Smooth muscle cell of the brain vasculature (primary cell): ENCODE results near the gene C12orf50.
"Not testable (repeated sequence)": the region's sequence is repeated elsewhere in the genome, so short reads cannot be mapped to it uniquely, and the experiment has no call there.

Experiments
- DNase-seq: peaks from one replicate; pipeline ENCODE4 v3.0.0-alpha.2; 2012; ENCODE audit warnings: low read depth, low spot score

Gene C12orf50, protein sequence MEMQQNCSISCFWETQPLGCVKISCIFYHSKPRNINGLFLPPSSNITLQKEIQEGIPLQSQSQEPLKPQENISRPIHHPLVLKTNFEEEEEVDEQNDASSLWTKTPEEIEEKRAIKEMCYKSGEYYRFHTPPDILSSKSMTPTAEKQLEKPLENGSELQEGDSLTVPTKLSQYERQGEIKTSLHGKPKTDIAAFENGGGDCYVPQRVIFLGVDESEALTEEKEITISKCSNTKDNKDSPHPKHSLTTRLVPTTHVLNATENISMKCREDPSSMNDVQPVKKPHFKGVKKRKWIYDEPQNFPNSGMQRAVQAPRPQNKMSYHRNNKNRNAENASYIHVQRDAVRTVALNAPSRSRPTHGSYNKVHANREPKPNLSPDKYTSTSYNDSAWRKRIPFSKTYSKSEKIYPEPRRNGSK

GRCh38 chr12:88029093-88029665 lies at the start of gene C12orf50:
TSS of gene C12orf50 (minus strand) at chr12:88029401. CDS start at chr12:88026962, 2,439 bp downstream.
- no peak for DNase-seq

DNA sequence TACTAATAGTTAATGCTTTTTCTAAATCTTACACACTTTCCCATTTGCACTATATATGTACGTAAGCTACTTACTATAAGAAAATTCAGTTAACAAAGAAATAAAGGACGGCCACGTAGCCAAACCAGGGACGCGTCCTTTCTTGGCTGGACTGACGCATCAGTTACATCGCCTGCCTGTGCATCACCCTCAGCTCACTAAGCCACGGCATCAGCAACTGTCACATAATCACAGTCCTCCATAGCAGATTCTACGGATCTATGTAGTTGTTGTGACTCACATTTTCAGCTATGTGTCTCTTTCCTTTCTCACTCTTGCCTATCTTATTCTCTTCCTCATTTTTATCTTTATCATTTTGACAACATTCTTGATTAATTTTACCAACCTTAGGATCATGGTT lies 38.1 kb upstream of the C12orf50 start:
- no peak for DNase-seq

GRCh38 chr12:88063375-88063774 lies 34.2 kb upstream of the C12orf50 start:
- no peak for DNase-seq

DNA sequence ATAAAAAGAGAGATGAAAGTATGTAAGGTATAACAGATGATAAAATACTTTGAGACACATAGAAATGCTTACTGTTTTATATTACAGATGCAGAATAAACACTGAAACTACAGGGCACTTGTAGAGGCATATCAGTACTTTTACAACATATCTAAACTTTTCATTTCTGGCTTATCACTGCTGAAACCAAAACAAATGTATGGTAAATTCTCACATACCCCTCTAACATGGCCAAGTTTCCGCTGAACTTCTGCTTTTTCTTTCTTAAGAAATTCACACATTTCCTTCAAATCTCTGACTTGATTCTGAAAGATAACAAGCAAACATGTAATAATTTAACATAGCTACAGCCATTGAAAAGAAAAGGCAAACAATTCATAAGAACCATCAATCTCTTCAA lies 33.3 kb upstream of the C12orf50 start:
- DNase-seq: no peak

- no peak for DNase-seq
These were observed 29.5 kb upstream of the C12orf50 start for GRCh38 chr12:88058719-88059077.

DNA sequence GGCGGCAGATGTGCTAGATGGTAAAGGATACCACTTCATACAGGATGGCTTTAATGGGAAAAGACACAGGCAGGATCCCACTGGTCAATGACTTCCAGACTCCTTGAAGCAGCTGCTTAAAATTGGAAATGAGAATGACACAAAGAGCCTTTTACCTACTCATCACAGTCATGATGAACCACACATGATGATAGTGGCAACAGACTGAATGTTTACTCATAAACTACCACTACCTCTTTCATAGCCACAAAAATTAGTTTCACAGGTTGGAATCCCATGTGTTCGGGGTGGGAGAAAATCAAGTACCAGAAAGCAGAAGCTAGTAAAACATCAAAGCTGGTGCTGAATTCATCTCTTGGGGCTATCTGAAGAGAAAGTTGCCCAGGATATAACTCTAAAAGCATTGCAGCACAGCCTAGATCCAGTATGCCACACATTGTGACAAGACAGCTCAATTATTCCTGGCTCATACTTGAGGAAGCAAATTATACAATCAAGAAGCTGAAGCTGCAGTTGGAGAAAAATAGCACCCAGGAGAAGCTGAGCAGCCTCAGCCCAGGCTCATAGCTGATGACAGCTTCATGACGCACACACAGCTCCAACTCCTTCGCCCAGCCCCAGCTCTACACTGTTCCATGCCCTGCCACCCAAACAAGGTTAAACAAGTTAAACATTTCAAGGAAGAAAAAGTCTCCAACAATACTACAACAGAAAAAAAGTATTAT lies 29.0 kb upstream of the C12orf50 start:
- no peak for DNase-seq

DNA sequence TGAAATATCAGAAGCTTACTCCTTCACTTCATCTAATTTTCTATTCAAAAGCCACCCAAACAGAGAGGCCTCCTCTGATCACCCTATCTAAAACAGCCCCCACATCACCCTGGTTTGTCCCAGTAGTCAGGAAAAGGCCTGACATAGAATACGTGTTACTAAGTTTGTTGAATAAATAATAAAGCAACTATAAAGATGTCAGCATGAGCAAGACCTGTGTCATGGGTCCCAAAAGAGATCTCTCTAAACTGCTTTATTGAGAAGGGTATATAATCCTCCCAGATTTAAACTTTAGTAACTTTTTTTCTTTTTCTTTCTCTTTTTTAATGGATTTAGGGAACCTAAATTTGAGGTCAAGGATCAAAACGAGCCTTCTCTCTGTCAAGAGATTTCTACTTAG lies 27.4 kb upstream of the C12orf50 start:
- no peak for DNase-seq

- DNase-seq: no peak
These were observed 23.5 kb upstream of the C12orf50 start for GRCh38 chr12:88052686-88053085.

DNA sequence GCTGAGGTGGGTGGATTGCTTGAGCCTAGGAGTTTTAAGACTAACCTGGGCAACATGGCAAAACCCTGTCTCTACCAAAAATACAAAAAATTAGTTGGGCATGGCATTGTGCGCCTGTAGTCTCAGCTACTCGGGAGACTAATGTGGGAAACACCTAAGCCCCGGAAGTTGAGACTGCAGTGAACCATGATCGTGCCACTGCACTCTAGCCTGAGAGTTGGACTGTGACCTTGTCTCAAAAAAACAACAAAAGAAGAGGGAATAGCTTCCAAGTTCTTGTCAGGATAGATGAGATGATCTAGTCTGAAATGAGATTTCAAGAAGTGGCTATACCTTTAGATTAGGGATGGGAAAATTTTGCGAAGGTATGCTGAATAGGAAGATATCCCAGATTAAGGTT lies 14.8 kb upstream of the C12orf50 start:
- no peak for DNase-seq

DNA sequence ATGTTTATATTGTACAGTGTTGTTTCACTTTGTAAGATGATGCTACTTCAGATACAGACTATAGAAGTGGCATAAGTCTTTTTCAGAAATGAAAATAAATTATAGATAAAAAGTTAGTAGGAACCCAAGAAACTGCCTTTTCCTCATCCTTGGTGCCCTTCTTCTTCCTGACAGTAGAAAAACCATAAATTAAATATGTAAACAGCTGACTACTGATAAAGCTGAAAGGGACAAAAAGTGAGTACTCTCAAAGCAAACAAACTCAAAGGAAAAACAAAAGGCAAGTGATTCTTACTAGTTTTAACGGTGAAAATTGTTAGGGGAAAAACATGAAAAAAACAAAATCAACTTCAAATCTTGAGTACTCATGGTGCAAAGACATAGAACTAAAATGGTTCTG lies 8.6 kb upstream of the C12orf50 start:
- no peak for DNase-seq

GRCh38 chr12:88036353-88036965 lies 7.3 kb upstream of the C12orf50 start:
- no peak for DNase-seq

DNA sequence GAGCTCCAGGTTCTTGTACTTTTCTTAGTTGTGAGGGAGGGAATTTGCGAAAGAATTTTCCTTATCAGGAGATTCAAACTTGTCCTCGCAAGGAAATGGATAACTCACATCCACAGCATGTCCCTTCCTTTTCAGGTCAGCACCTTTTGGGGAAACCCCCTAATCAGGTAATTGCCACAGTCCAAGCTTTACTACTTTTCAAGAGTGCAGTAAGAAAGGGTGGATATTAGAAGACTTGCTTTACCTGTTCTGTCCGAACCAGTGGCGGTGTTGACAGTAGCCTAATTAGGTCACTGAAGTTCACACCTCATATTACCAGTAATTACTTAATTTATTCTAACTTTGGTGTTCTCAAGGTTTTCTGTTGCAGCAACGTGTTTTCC lies 6.7 kb upstream of the C12orf50 start:
- DNase-seq: no peak

- DNase-seq: peak; percentile 50
These were observed 6.2 kb upstream of the C12orf50 start for GRCh38 chr12:88035271-88035906.

GRCh38 chr12:88031161-88031560 lies 2.0 kb upstream of the C12orf50 start:
- not testable (repeated sequence) for DNase-seq

- no peak for DNase-seq
These were observed 3.0 kb downstream of the C12orf50 start for GRCh38 chr12:88026196-88026595.

- no peak for DNase-seq
These were observed 11.2 kb downstream of the C12orf50 start for GRCh38 chr12:88017964-88018363.

DNA sequence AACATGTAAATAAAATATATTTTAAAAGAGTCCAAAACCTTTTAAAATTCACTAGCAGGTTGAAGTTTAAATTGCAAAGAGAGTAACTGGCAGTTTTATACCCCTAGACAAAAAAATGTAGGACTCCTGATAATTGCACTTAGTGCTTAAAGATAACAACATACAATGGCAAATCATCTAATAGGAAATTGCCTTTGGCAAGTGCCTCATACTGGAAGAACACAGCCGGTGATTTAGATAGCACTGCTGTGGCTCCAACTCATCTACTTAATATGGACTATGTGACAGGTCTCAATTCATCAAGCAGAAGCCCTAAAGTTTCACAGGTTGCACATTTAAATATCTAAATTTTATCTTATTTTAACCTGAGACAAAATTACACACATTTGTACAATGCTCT lies 13.4 kb downstream of the C12orf50 start:
- DNase-seq: no peak

- no peak for DNase-seq
These were observed 17.4 kb downstream of the C12orf50 start for GRCh38 chr12:88011755-88012154.

DNA sequence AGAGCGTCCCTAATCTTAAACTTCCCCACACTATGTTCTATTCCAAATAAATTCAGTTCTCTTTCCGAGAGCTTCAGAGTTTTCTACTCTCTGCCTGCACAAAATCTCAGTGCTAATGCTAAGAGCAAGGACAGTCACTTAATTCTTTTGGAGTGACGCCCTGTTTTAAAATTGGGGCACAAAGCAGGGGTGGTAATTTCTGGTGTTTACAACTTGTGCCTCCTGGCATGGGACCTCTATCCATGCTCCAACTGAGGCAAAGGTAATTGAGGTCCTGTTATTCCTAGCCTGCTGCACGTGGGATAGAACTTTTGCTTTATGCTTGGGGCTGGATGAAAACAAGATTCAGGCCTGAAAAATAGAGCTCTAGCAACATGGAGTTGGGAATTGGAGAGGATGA lies 22.9 kb downstream of the C12orf50 start:
- no peak for DNase-seq

DNA sequence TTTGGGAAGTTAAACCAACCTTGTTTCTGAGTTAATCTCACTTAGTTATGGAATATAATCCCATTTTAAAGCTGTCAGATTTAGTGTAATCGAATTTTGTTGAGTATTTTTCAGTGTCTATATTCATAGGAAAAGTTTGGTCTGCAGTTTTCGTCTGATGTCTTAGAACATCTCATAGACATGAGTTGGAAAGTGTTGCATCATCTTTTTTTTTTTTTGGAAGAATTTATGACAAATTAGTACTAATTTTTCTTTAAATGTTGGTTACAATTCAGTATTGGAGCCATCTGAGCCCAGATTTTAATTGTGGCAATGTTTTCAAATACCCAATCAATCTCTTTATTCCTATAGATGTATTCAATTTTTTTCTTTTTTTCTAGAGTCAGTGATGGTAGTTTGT lies 27.9 kb downstream of the C12orf50 start:
- no peak for DNase-seq

DNA sequence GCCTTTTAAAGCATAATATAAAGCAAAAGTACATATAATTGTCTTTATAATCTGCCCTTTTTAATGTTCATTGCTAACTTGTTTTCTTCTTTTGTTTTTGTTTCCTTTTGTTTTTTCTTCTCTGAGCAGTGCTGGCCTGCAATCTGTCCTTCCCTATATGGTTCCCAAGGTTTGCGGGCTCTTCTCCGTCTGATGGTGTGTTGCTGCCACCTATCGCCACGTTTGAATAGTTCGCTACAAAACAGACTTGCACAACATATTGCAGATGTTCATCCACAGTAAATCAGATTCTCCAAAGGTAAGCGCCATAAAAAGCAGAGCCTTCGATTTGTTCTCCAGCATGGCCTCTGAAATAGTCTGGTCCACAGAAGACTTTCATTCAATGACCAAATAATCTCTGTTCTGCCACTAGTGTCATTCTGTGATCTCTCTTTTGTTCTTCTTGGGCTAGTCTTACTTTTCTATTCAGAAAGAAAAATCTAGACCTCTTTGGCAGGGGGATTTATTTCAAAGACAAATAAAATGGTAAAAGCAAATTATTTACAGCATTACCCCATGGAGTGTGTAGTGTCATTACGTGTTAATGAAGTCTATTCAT lies 33.5 kb downstream of the C12orf50 start:
- DNase-seq: peak; percentile 63
